HG02840 (cell line): ENCODE measurements around the gene CDHR3.

Experiments
- ATAC-seq: cut with Tn5 transposase; IDR thresholded peaks from one replicate; pipeline ENCODE4 v1.9.1; 2021; ENCODE audit warnings: mild to moderate bottlenecking, moderate library complexity, moderate number of reproducible peaks; ENCODE audit not compliant: unreplicated experiment, low FRiP score

CDHR3 gene

DNA sequence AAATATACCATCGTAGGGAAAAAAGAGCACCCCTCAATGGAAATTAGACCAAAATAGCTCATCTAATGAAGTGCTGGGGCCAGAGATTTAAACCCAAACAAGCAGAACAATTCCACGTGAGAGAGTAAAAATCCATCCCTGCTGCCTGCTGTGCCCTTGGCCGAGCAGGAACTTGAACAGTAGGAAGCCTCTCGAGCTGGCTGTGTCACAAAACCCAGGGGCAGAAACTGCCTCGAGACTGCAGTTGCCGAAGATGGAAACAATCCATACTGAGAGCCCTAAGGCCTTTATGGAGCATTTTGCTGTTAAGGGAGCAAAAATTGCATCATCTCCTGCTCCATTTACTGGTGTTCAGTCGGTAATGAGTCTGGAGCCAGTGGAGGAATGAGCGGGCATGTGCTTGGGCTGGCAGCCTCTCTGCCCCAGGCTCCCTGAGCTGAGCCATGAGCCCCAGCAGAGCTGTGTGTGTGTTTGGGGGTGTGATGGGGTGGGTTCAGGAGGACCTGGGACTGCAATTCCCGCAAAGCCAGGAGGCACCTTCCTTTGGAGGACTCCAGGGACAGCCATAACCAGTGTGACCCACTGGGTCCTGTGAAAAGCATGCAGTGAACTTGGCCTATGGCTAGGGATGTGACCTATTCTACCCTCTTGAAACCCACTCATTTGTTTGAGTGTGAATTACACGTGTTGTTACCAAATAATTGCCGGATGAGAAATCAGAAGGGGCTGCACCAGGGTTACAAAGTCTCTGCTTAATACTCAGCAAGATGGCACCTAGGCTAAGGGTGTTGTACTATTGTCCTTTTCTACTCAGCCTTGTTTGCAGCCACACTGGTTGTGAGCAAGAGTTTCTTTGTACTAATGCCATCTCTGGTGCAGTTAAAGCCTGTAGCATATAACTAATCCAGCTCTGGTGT is 58.3 kb downstream of the CDHR3 start:
- no peak for ATAC-seq

DNA sequence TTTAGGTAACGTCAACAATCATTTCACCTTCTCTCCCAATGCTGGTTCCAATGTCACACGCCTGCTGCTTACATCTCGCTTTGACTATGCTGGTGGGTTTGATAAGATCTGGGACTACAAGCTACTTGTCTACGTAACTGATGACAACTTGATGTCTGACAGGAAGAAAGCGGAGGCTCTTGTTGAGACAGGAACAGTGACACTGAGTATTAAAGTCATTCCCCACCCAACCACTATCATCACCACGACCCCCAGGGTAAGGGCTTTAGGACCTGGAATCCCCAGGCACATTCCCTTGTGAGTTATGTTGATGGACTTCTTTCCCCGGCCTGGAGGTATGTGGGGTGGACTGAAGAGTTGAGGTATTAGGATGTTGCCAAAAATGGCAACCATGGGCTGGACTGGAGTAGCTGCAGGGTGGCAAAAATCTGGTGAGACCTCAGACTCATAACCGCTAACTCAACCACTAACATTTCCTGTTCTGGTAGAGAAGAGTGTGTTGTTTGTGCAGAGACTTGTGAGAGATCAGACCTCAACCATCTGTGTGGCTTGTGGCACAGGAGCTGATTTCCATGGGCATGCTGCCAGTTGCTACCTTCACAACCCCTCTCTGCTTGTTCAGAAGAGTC is 59.2 kb downstream of the CDHR3 start:
- ATAC-seq: no peak

DNA sequence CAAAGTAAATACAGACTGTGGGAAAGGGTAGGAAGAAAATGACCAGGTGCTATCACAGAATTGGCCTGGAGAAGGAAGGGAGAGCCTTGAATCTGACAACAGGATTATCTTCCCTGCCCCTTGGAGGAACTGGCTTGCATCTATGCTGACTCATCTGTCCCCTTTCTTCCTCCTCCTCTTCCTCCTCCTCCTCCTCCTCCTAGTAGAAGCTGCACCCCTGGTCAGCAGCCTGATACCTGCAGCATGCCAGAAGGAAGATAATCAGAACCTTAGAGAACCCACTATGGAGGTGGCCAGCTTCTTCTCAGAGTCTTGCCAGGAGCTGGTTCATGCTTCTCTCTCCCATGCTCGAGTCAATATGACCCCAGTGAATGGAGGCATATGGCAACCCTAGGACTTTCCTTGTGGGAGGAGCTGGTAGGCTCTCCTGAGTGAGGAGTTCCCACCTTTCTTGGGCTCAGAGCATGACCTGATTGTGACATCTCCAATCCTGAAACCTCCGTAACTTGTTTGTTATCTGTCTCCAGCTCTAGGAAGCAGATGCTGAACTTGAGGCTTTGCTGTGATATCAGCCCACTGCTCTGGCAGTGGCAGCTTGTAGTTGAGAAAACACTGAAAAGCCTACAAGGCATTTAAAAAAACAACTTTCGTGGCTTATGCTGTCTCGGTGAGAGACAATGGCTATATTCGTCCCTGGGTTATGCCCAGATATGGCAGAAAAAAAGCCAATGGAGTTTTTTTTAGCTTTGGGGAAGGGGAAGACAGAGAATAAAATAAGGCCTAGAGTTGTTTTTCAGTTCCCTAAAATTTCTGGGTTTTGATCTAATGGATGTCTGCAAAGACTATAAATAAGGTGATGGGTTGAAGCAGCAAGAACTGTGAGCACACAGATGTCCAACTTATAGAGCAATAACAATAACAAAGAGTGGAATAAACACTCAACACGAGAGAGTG is 60.6 kb downstream of the CDHR3 start:
- no peak for ATAC-seq

DNA sequence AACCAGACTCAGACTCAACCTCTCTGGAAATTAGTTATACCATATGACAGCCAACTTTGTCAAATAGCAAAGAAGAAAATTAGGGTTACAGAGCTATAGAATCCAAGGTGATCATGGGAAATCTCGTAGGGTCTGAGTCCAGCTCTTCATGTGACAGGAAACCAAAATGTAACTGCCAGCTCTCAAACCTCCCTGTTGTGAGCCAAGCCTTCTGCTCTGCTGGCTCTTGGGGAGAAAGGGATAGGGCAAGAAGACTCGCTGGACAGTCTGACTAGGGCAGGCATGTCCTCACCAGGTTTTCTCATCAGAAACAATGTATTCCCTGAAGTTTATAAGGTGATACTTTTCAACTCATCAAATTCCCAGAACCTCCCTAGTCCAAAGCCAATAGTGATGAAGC is 63.0 kb downstream of the CDHR3 start:
- no peak for ATAC-seq

DNA sequence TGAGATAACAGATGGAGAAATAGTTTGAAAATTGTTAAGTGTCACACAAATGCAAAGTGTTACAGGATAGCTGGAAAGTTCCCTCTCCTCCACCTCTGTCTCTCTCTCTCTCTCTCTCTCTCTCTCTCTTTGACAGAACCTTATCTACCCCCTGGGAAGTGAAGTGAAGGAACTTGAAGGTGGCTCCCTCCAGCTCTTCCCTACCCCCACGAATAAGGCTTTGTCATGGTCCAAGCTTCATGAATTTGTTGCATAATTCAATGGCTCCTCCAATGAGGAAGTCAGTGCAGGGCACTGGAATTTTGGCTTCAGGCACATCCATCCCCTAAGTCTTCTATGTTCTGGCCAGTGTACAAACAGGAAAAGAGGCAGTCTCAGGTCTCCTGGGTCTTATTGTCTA is 66.4 kb downstream of the CDHR3 start:
- no peak for ATAC-seq

DNA sequence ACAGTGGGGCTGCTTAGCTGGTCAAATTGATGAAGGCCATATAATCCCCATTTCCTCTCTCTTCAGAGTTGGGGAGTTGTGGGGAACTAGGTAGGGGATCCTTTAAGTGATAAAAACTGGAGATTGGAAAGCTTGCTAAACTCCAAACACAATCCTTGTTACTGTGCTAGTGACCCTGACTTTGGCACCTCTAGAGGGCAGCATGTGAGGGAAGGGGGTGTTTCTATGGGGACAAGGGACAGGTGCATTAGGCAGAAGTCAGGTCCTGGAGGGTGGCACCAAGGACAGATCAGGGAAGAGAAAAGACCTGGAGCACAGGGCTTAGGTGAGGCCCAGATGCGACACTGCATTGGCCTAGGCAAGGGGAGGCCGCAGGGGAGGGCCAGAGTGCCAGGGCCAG is 66.9 kb downstream of the CDHR3 start:
- ATAC-seq: no peak

DNA sequence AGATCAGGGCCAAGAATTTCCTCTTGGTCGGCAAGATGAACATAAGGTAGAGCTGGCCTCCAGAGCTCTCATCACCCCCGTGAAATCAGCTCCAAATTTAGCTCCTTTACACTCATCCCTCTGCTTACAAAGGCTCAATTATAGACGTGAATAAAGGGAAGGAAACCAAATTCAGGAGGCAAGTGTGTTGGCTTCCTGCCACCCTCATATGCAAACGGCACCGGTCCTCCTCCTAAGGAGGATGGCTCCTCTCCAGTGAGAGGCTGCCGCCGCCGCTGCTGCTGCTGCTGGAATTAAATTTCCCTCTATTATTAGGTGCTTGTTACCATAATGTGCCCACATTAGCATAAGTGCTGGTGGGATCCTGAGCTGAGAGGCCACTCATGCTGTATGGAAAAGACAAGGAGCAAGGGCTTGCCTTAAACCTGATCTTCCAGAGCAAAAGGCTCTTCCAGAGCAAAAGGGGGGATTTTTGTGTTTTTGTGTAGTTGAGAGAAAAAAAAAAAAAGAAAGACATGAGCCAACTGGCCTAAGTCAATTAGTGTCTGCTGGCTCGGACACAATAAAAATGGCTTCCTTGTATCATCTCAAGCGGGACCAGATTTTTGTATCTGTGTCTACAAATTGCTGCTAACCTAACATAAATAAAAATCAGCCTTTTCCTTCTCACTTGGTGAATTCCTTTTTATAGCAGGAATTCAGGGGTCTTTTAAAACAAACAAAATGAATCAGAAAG is 68.4 kb downstream of the CDHR3 start:
- ATAC-seq: no peak

DNA sequence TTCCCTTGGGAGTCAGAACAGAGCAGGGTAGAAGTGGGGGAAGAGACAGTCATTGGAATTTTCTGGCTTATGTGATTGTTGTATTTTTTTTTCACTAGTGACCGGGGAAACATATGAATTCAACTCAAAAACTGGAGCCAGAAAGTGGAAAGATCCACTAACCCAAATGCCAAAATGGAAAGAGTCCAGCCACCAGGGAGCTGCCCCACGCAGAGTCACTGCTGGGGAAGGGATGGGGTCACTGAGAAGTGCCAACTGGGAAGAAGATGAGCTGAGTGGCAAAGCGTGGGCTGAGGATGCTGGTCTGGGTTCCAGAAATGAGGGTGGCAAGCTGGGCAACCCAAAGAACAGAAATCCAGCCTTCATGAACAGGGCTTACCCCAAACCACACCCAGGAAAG is 69.2 kb downstream of the CDHR3 start:
- no peak for ATAC-seq

DNA sequence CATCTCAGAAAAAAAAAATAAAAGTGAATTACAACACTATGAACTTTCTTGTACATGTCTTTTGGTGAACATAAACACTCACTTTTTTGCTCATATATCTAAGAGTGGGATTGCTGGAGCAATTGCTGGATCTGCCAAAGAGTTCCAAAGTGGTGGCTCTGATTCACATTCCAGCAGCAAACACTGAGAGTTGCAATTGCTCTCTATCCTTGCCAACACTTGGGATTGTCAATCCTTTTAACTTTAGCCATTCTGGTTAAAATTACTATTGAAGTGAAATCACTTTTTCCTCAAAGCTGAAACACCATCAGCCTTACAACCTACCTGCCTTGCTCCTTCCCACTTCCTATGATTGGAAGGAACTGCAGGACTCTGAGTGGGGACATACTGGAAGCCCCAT is 70.7 kb downstream of the CDHR3 start:
- no peak for ATAC-seq

DNA sequence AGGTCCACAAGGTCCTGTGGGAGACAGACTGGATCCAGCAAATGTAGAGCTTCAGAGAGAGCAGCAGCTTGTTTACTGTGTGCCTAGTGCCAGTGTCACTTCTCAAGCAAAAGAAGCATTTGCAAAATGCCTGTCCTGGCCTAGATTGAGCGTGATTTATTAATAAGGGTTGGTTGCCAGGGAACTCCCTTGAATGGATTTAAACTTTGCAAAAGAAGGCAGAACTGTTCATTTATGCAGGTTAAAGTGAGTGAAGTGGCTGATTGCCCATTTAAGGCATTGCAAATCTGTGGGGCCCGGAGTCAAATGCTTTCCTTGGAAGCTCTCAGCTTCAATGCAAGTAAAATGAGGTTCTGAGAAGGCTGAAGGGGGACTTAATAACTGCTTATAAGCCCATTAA is 71.3 kb downstream of the CDHR3 start:
- no peak for ATAC-seq

DNA sequence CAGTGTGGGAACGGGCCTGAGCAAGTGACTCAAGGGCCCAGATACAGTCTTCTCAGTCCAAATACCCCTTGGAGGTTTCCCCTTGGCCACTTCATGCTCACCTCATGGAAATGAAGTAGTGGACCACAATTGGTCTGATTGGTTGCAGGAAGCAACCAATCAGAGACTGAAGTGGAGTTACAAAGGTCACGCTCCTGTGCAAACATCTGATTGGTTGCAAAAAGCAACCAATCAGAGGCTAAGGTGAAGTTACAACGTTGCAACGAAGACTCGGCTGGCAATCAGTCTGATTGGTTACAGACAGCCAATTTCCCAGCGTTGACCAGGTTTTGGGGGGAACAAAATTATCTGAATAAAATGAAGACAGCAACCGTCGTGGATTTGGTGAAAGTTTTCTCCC is 72.5 kb downstream of the CDHR3 start:
- ATAC-seq: no peak

DNA sequence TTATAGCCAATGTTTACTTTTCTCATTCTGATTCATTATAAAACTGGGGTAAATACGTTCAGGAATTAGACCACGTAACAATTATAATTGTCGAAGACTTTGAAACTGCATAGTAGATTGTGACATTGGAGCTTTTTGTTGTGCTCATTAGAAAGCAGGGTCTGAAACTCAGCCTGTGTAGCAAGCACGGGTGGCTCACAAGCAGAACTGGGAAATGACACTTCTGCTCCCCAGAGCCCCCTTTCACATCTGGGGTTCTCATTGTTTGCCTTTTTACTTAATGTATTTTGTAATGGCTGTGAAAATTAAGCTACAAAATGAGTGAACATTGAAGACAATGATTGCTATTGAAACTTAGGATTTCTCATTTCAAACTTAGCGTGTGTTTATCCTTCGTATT is 72.9 kb downstream of the CDHR3 start:
- no peak for ATAC-seq

DNA sequence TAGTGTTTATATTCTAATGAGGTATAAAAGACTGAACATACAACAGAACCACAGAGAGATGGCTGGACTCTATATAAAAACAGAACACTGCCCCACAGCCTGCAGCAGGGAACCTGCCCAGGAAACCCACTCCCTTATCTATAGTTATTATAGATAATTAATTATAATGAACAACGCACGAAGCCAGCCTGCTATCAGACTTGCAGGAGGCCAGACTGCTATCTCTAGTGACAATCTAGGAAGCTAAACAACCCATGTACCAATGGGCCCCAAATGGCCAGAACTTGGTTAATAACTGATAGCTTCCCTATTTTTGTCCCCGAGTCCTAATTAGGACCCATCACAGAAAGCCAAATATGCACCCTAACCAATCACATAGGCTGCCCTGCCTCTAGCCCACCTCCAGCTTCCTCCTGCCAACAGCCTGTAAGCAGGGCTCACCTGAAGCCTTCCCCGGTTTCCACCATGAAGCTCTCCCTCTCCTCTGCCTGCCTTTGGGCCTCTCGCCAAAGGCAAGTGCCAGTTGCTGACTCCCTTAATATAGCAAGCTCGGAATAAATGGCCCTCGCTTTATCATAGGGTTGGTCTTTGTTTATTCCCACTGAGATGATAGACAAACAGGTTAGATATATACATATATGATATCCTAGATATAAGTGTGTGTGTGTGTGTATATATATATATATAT is 74.6 kb downstream of the CDHR3 start:
- no peak for ATAC-seq

DNA sequence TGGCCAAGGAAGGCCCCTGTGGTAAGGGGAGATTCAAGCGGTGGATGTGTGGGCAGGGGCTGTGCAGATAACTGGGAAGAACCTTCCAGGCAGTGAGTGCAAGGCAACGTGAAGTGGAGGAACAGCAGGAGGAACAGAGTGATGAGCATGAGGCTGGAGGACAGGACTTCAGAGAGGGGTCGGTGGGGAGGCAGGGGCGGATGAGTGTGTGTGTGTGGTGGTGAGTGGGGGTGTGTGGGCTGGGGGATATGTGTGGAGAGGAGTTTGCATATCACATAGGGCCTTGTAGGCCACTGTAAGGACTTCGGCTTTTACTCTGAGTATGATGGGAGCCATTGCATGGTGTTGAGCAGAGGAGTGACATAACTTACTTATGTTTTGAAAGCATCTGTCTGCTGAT is 75.2 kb downstream of the CDHR3 start:
- ATAC-seq: no peak

DNA sequence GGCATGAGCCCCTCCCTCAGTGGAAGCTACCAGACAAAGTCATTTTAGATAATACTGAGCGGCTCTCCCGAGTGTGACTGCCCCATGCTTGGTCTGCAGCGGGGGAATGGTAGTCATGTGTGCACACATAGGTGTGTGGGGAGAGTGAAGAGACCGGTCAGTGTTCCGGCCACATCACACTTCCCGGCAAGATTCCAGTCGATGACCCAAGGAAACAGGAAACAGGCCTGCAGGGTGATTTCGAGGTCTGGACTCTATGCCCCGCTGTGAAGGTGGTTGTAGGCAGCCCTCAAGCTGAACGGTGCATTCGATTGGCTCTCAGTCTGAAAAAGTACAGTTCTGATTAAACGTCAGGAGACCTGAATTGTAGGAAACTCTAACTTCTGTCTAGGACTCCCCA is 75.9 kb downstream of the CDHR3 start:
- no peak for ATAC-seq

DNA sequence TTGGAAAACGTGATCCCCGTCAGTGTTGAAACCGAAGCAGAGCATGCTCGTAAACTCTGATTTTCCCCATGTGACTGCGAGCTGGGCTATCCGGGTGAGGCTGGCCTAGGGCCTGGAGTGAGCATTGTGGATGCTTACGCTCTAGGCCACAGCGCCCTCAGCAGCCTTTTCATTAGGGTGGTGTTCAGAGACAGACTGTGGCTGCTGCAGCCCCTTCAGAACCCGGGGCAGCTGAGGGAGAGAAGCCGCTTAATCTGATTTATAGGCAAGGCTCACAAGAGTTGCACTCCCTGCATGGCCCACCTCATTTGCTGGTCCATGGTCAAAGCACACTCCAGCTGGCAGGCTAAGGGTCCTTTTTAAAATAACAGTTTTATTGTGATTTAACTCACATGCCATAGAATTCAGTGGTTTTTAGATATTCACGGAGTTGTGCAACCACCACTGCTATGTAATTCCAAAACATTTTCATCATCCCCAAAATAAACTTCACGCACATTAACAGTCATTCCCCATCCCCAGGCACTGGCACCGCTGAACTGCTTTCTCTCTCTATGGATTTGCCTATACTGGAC is 76.5 kb downstream of the CDHR3 start:
- no peak for ATAC-seq

DNA sequence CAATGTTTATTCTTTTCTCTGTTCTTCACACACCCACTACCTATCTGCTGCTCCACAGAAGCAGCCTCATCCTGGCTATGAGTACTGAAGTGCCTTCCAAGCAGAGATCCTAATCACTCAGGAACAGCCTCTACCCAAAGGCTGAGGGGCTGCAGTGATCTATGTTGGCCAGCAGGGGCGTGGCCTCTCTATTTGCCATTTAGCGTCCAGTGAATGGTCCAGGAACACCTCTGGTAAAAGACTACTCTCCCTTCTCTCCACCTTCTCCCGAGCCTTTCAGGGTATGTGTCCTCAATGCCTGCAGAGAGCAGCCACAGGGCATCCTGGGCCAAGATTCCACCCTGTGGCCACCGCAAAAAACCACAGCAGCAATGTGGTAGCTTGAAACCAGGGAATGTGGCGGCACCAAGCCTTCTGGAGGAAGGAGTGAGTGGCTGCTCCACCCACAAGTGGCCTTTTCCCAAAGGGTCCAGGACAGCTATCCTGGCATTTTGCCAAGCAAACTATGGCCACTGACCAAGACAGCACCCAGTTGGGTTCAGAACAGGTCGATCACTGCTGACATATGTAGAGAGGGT is 78.2 kb downstream of the CDHR3 start:
- no peak for ATAC-seq

DNA sequence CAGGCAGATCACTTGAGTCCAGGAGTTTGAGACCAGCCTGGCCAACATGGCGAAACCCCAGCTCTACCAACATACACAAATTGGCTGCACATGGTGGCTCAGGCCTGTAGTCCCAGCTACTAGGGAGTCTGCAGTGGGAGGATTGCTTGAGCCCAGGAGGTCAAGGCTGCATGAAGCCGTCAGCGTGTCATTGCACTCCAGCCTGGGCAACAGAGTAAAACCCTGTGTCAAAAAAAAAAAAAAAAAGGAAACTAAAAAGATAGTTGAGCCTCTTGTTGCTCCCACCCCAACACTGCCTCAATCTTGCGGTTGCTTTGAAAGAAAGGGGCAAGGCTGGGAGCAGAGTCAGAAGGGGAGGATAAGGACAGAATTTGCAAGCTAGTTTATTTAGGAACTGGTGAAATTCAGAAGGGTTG is 79.1 kb downstream of the CDHR3 start:
- no peak for ATAC-seq

DNA sequence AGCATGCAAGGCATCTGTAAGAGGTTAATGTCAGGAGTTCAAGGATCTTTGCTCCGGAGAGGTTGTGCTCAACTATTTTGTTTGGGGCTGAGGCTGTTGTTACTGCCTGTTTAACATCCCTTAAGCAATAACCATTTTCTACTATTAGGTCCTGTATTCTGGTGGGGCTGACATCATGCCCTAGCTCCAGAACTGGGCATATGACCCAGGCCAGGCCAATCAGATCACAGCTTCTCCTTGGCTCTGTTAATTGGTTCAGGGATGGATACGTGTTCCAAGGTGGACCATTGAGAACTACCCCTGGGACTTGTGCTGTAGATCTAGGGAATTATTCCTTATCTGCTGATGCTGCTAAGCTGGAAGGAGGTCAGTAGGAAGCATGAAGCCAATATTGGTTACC is 82.1 kb downstream of the CDHR3 start:
- ATAC-seq: no peak
